HG03280 (cell line): ENCODE measurements around the gene CALHM1.
"Not testable (repeated sequence)": the region's sequence is repeated elsewhere in the genome, so short reads cannot be mapped to it uniquely, and the experiment has no call there.

Experiments
- ATAC-seq: cut with Tn5 transposase; IDR thresholded peaks from one replicate; pipeline ENCODE4 v1.9.1; 2021; ENCODE audit warnings: mild to moderate bottlenecking, moderate library complexity; ENCODE audit not compliant: unreplicated experiment

Gene CALHM1

GRCh38 chr10:103487410-103487708 lies 28.7 kb upstream of the CALHM1 start:
- ATAC-seq, result no peak

DNA sequence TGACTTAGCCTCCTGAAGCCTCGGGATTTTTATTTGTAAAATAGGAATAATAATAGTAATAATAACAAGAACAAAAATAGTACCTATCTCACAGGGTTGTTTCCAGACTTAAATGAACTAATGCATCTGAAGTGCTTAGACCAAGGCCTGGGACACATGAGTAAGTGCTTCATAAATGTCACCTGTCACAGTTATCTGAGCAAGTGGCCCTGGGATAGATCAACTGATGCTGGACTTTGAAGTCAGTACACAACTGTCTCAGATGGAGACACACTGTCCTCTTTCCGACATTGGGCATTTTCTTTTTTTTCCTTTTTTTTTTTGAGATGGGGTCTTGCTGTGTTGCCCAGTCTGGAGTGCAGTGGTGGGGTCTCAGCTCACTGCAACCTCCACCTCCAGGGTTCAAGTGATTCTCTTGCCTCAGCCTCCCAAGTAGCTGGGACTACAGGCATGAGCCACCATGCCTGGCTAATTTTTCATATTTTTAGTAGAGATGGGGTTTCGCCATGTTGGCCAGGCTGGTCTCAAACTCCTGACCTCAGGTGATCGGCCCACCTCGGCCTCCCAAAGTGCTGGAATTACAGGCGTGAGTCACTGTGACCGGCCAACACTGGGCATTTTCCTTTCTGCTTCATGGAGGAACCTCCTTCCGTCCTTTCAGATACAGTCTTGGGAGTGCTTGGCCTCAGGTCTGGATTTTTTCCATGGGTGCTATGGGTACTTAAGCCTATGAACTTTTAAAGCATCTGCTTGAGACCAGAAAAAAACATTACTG lies 28.1 kb upstream of the CALHM1 start:
- ATAC-seq, result not testable (repeated sequence)

GRCh38 chr10:103481974-103482531 lies 23.4 kb upstream of the CALHM1 start:
- peak; percentile 61 for ATAC-seq

DNA sequence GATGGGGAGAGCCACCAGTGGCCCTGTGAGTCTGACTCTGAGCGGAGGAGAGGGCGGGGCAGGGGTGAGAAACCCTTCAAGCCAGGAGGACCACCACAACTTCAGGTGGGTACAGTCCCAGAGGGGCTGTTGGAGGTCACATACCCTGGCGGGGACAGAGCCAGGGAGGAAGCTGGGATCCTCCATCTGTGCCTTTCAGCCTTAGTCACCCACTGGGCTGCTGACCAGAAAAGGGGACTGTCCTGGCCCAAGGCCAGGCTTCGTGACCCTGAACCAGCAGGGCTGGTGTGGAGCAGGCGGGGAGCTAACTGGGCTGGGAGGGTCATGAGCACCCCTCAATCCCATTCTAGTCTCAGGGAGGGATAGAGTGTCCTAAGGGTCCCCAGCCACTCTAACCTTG lies 21.8 kb upstream of the CALHM1 start:
- ATAC-seq, result no peak

- no peak for ATAC-seq
These were observed 20.4 kb upstream of the CALHM1 start, which contains the start of gene CALHM3 for GRCh38 chr10:103479135-103479534. Gene CALHM3 (minus strand): TSS chr10:103479240. CDS start chr10:103479032, 208 bp downstream.

DNA sequence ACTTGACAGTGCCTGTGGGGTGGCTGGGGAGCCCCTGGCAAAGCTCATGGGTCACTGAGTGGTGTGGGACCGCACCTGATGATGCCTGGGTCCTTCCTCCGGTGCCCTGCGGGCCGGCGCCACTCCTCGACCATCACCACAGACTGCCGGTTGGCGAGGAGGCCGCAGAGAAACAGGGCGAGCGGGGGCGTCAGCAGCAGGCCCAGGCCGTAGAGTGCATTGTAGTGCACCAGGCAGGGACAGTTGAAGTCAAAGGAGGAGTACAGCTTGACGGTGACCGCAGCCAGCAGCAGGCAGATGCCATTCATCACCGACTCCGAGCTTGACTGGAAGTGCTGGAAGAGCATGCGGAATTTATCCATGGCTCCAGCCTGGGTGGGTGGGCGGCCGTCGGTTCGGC lies 20.0 kb upstream of the CALHM1 start:
- no peak for ATAC-seq

DNA sequence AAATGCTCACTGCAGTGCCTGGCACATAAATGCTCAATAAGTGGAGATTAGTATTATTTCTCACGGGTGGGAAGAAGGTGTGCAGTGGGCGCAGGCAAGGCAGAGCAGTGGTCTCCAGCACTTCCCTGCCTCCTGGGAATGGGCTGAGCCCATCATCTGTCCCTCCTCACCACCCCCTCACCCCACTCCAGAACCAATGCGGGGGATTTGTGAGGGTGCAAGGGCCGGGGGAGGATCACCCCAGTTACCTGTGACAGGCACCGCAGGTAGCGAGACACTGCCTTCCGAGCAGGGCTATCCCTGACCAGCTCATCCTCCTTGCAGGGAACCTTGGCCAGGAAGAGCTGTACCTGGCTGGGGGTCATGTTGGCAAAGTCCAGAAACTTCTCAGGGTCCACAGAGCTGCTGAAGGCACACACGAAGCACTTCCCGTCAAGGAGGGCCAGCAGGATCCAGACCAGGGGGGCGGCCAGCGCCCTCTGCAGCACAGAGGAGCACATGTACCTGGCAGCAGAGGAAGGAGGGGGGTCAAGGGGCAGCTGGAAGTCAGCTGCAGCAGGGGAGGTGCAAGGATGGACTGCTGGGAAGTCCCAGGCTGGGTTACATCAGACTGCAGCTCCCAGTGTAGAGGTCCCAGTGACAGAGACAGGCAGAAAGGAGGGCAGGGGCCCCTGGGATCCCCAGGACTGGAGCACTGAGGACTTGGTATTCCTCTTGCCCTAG lies 17.5 kb upstream of the CALHM1 start:
- ATAC-seq, result no peak

DNA sequence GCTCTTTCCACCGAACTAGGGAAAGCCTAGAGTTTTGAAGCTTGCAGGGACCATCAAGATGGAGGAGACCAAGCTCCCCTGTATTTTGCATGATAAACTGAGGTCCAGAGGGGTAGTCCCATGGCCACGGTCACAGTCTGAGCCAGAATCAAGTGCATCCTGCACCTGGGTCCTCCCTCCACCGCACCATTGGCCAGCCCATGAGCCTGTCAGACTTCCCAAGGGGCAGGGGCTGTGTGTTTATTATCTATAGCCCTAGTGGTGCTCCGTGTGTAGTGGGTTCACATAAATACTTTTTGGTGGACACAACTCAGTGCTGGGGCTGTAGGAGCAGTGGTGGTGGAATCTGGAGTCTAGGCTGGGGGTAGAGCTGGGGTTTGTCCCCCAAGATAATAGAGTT lies 16.7 kb upstream of the CALHM1 start:
- no peak for ATAC-seq

DNA sequence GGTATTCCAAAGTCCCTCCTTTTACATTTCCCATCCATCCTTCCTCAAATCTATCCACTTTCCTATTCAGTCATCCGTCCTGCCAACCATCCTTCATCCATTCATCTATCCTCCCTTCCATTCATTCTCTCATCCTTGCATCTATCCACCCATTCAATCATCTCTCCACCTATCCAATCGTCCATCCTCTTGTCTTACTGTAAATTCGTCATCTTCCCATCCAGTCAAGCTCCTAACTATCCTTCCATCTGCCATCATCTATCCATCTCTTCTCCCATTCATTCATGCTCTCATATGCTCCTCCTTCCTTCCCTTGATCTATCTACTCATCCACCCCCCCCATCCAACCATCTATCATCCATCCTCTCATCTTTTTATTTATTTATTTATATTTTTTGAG lies 15.4 kb upstream of the CALHM1 start:
- ATAC-seq, result no peak

DNA sequence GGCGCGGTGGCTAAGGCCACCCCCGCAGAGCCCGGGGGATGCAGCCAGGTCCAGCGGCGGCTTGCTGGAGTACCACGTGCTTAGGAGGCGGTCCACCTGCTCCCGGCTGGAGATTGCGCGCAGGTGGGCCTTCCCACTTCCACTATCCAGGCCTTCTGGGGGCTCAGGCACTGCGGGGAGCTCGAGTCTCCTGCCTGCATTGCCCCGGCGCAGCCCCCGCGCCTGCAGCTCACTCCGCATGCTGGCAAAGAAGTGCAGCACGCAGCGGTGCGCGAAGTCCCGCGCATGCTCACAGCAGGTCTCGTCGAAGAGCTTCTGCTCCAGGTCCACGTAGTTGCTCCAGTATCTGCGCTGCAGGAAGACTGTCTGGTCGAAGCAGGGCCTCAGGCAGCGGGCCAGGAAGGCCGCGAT lies 14.6 kb upstream of the CALHM1 start:
- ATAC-seq, result no peak

DNA sequence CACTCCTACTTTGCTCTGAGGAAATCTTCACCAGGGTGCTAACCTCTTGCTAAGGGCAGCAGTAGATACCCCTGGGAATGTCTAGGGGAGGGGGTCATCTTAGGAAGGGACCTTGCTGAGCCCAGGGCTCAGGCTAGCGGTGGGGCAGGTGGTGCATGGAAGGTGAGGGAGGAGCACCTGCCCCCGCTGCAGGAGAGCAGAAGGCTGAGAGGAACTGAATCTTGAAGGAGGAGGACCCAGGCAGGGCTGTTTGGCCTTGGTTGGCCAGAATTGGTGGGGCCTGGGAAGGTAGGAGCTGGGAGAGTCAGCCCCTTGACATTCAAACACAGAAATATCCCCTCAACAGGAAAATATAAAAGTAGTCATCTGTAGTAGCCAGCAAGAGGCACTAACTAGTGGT lies 13.3 kb upstream of the CALHM1 start:
- ATAC-seq, result peak; percentile 23

DNA sequence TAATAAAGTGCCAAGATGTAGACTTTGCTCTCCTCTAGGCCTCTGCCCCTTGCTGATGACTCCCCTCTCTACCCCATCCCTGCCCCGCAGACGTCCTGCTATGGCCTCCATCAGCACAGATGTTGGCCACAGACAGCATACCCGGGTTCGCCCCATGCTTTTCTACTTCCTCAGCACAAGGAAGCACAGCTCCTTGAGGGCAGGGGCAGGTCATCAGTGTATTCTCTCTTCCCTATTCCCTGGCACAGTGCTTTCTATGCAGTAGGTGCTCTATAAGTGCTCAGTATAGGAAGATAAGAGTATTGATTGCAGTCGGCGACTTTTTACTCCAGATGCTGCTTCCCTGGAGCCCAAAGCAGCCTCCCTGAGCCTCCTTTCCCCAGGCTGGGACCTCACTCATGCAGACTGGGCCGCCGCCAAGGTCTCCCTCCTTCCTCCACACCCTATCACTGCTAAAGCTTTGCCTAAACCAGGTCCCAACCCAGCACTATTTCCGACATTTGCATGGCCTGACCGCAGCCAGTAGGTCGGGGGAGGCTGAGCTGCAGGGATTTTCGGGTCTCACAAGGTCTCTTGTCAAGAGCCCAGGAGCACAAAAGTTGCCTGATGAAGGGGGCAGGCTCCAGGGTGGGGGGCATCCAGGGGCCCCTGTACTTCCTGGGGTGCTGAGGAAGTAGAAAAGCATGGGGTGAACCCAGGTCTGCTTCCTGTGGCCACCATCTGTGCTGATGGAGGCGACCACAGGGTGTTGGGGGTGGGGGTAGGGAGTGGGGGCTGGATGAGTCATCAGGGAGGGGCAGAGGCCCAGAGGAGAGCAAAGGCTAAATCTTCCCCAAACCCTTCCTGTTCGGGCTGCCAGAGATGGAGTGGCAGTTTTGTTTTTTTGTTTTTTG lies 12.3 kb upstream of the CALHM1 start:
- peak; percentile 74 for ATAC-seq

DNA sequence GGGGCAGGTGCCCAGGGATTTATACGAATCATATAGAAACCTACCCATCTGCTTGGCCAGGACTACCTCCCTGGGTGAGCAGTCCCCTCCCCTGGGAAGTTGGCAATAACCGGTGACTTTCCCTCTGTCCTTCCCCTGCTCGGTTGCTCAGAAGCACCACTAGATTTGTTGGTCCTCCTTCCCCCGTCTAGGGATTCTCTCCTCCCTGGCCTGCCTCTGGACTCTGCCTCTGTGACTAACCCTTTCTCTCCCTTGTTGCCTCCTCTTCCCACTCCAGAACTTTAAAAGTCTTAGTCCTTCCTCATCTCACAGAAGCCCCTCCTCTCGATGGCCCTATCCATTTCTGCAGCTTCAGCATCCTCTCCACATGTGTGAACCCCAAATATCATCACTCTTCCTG lies 10.5 kb upstream of the CALHM1 start:
- no peak for ATAC-seq

DNA sequence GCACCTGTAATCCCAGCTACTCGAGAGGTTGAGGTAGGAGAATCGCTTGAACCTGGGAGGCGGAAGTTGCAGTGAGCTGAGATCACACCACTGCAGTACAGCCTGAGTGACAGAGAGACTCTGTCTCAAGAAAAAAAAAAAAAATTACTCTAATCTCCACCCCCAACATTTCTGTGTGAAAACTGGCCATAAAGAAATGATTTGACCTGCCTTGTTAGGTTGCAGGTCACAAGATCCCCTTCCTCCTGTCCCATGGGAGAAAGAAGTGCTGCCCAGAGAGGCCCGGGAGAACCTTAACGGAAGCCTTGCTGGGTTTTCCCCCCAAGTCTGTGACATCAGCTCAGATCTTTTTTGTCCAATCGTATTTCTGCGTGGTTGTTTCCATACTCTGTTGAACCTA lies 8.7 kb upstream of the CALHM1 start:
- ATAC-seq, result no peak

DNA sequence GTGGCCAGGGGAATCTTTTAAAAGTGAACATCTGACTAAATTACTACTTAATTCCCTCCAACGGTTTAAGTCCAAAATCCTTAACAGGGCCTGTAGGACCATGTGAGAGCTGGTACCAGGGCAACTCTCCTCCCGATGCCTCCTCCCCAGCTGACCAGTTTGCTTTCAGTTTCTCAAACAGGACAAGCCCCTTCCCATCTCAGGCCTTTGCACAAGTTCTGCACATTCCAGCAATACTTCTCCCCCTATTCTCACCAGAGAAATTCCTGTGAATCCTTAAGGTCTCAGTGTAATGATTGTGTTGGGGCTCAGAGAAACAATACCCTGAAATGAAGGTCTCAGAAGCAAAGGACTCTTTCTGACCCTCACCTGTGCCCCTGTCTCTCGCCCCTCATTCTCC lies 8.0 kb upstream of the CALHM1 start:
- ATAC-seq, result no peak

DNA sequence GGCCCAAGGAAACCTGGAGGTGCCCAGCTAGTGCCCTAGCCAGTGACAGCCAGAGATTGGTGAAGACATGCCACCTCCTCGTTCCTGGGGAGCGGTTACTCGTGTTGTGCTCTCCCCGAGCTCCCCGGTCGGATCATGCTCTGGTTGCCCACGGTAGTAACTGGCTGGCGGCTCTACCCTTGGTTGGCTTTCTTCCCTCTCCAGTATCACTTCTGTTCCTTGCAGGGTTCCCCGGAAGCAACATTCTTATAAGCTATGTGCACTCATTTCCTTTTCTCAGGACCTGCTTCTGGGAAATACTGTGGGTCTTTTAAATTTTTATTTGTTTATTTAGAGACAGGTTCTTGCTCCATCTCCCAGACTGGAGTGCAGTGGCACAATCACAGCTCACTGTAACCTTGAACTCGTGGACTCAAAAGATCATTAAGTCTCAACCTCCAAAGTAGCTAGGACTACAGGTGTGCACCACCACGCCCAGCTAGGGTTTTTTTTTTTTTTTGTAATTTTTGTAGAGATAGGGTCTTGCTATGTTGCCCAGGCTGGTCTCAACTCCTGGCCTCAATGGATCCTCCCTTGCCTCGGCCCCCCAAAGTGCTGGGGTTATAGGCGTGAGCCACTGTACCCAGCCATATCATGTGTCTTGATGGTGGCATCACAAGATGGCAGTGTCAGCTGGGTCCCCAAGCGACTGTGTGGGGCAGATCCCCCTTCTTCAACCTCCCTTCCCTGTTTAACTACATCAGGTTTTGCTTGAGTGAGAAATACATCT lies 6.9 kb upstream of the CALHM1 start:
- no peak for ATAC-seq

DNA sequence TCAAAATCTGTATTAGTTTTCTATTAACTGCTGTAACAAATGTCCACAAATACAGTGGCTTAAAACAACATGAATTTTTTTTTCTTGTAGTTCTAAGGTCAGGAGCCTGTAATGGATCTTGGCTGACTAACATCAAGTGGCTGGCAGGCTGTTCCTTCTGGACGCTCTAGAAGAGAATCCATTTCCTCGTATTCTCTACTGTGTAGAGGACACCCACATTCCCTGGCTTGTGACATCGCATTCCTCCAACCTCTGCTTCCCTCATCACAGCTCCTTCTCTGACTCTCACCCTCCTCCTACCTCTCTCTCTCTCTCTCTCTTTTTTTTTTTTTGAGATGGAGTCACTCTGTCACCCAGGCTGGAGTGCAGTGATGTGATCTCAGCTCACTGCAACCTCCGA lies 4.8 kb upstream of the CALHM1 start:
- ATAC-seq, result no peak

DNA sequence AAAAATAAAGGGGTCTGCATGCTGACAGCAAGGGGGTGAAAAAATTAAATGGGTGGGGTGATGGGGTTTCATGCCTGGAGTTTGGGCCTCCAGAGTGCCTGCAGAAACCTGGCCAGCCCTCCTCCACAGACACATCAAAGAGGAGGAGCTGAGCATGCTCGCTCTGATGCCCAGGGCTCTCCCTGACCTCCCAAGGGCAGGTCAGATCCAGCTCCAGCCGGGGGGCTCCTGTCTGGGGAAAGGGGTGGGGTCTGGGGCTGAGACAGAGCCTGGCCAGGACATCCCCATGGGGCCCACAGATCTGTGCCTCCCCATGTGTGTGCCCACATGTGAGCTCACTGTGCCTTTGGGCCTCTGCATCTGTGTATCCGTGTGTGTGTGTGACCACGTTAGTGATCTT lies 915 bp upstream of the CALHM1 start:
- no peak for ATAC-seq

- no peak for ATAC-seq
These were observed 660 bp downstream of the CALHM1 start for GRCh38 chr10:103457896-103458583.

GRCh38 chr10:103457176-103457712 lies 1.5 kb downstream of the CALHM1 start:
- no peak for ATAC-seq
